Liver (tissue), 9 donors: ENCODE results near the gene ACTR1B. TPM values are rescaled to one million over a fixed set of nuclear protein-coding genes. Genes with fewer than 3 reads are reported as not detected.

Experiments used
- DNase-seq: peaks from one replicate; pipeline ENCODE4 v3.0.0-alpha.2; 2017; ENCODE audit warnings: low spot score
- H3K27ac ChIP-seq, 2 donors: one replicate each; pipeline ENCODE4 v1.7.0; 2013; ENCODE audit warnings: inconsistent platforms in 2 of 2, low read length in 2 of 2, control low read depth in 1 of 2, low read depth in 1 of 2, mild to moderate bottlenecking in 1 of 2
- H3K27me3 ChIP-seq, 4 donors: one replicate each; pipeline versions ENCODE4 v1.6.1 to v1.7.0; 2013; ENCODE audit warnings: low read length in 3 of 4, inconsistent platforms in 1 of 4, mild to moderate bottlenecking in 1 of 4, moderate library complexity in 1 of 4; ENCODE audit not compliant: control insufficient read depth in 4 of 4, insufficient read depth in 4 of 4
- H3K36me3 ChIP-seq, 4 donors: one replicate each; pipeline versions ENCODE4 v1.6.1 to v1.7.0; 2013; ENCODE audit warnings: low read length in 3 of 4, mild to moderate bottlenecking in 3 of 4, low read depth in 1 of 4, moderate library complexity in 1 of 4; ENCODE audit not compliant: control insufficient read depth in 4 of 4, insufficient read depth in 3 of 4
- H3K4me1 ChIP-seq, 4 donors: one replicate each; pipeline versions ENCODE4 v1.6.1 to v1.7.0; 2013; ENCODE audit warnings: low read length in 3 of 4, mild to moderate bottlenecking in 3 of 4, moderate library complexity in 1 of 4; ENCODE audit not compliant: control insufficient read depth in 4 of 4, insufficient read depth in 4 of 4
- H3K4me3 ChIP-seq, 3 donors: one replicate each; pipeline versions ENCODE4 v1.6.1 to v1.7.0; 2013; ENCODE audit warnings: low read length in 3 of 3, control low read depth in 1 of 3, low read depth in 1 of 3, mild to moderate bottlenecking in 1 of 3
- H3K9ac ChIP-seq, 2 donors: one replicate each; pipeline ENCODE4 v1.7.0; 2013; ENCODE audit warnings: low read length in 2 of 2, mild to moderate bottlenecking in 2 of 2, moderate library complexity in 2 of 2, control low read depth in 1 of 2, low read depth in 1 of 2
- H3K9me3 ChIP-seq, 4 donors: one replicate each; pipeline versions ENCODE4 v1.6.1 to v1.7.0; 2013; ENCODE audit warnings: low read length in 3 of 4; ENCODE audit not compliant: control insufficient read depth in 4 of 4
- EGR1 ChIP-seq, 2 donors: IDR thresholded peaks; 2 replicates each; pipeline ENCODE4 v1.6.1; 2016 to 2018; ENCODE audit warnings: antibody characterized with exemption in 2 of 2, low read depth in 2 of 2
- FOXA1 ChIP-seq: IDR thresholded peaks from 2 replicates; pipeline ENCODE4 v1.6.1; 2016; ENCODE audit warnings: antibody characterized with exemption
- FOXA2 ChIP-seq: IDR thresholded peaks from 2 replicates; pipeline ENCODE4 v1.6.1; 2016; ENCODE audit warnings: antibody characterized with exemption
- GABPA ChIP-seq, 2 donors: IDR thresholded peaks in 1 of 2; conservative IDR thresholded peaks in 1 of 2; 2 replicates each; pipeline ENCODE4 v1.6.1; 2016; ENCODE audit warnings: antibody characterized with exemption in 2 of 2, mild to moderate bottlenecking in 1 of 2, moderate library complexity in 1 of 2
- HNF4A ChIP-seq, 2 donors: conservative IDR thresholded peaks; 2 replicates each; pipeline ENCODE4 v1.6.1; 2016; ENCODE audit warnings: antibody characterized with exemption in 2 of 2, mild to moderate bottlenecking in 2 of 2
- HNF4G ChIP-seq: IDR thresholded peaks from 2 replicates; pipeline ENCODE4 v1.6.1; 2016; ENCODE audit warnings: antibody characterized with exemption
- JUND ChIP-seq, 2 donors: IDR thresholded peaks; 2 replicates each; pipeline ENCODE4 v1.6.1; 2016; ENCODE audit warnings: antibody characterized with exemption in 2 of 2
- NR2F2 ChIP-seq: IDR thresholded peaks from 2 replicates; pipeline ENCODE4 v1.6.1; 2016; ENCODE audit warnings: antibody characterized with exemption
- RAD21 ChIP-seq, 2 donors: IDR thresholded peaks; 2 replicates each; pipeline ENCODE4 v1.6.1; 2016; ENCODE audit warnings: antibody characterized with exemption in 2 of 2, mild to moderate bottlenecking in 2 of 2
- RXRA ChIP-seq, 2 donors: IDR thresholded peaks; 2 replicates each; pipeline ENCODE4 v1.6.1; 2017 to 2018; ENCODE audit warnings: antibody characterized with exemption in 2 of 2, mild to moderate bottlenecking in 1 of 2
- TAF1 ChIP-seq: conservative IDR thresholded peaks from 2 replicates; pipeline ENCODE4 v1.6.1; 2016; ENCODE audit warnings: antibody characterized with exemption, mild to moderate bottlenecking
- YY1 ChIP-seq: IDR thresholded peaks from 2 replicates; pipeline ENCODE4 v1.6.1; 2016; ENCODE audit warnings: antibody characterized with exemption, mild to moderate bottlenecking
- WGBS: extraction: QIAGEN DNeasy Blood & Tissue Kit; methylation state at CpG from one replicate; pipeline ENCODE4 v1.1.7; 2013; 5-methylcytosine and 5-hydroxymethylcytosine counted together
- polyA plus RNA-seq, 2 donors: library from polyadenylated mRNA; stranded (reverse) in 1 of 2; unstranded in 1 of 2; fragments of 200-250 nt in 1 of 2; fragments of >200 nt in 1 of 2; fragmentation: Nextera tagmentation in 1 of 2; extraction: Ambion mirVana in 1 of 2; gene quantifications; one replicate each; pipeline versions ENCODE4 v1.2.1 to v1.2.3, GENCODE V29; 2013 to 2015
- total RNA-seq, 2 donors: library from RNA; depleted of rRNA; stranded (reverse); fragments of >200 nt; gene quantifications; one replicate each; pipeline ENCODE4 v1.2.3, GENCODE V29; 2014
- TF ChIP-seq, protein P1 (sequence below): IDR thresholded peaks from 2 replicates; pipeline ENCODE4 v1.6.1; 2016; ENCODE audit warnings: antibody characterized with exemption
- TF ChIP-seq, protein P2 (sequence below): IDR thresholded peaks from 2 replicates; pipeline ENCODE4 v1.6.1; 2016; ENCODE audit warnings: antibody characterized with exemption
- TF ChIP-seq, protein P3 (sequence below): IDR thresholded peaks from 2 replicates; pipeline ENCODE4 v1.6.1; 2016; ENCODE audit warnings: antibody characterized with exemption
- TF ChIP-seq, protein P4 (sequence below): fragments of 150-350 bp; IDR thresholded peaks from 2 replicates; pipeline ENCODE4 v1.5.1; 2017; ENCODE audit warnings: improper control_type of control experiment, low read depth, low read length; ENCODE audit not compliant: missing input control
- TF ChIP-seq, protein P5 (sequence below): IDR thresholded peaks from 2 replicates; pipeline ENCODE4 v1.6.1; 2016; ENCODE audit warnings: antibody characterized with exemption, mild to moderate bottlenecking
- donor health status: healthy.
- donor health status: healthy.
- donor health status: healthy.
- donor health status: healthy.
- donor health status: healthy.

The ACTR1B gene
- total and polyA plus RNA-seq, 4 donors, result 15.3 to 35.8 (median 28.8) TPM

DNA sequence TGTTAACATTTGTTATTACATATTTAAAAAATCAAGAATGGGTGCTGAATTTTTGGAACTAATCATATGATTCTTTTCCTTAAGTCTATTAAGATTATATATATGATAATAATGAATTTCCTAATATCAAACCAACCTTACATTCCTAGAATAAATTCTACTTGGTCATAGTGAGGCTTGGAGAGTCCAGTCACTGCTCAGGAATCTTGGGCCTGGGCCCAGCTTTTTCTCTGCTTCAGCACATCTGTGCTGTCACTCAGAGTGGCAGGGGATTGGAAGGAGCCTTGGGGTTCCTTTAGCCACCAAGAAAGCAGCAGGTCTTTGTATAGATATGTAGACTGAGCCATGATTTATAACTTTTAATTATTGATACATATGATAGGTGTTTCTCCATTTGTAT, 29.6 kb upstream of the ACTR1B start:
- Histone ChIP-seq H3K4me1 (peaks cover 0 to 5% (median 0%) of the 10 kb centered on the region in 4 donors), H3K9ac (no peak overlapping the region), H3K27ac (no peak overlapping the region), H3K27me3 (no peaks in the 10 kb centered on the region), H3K36me3 (no peaks in the 10 kb centered on the region), H3K9me3 (no peaks in the 10 kb centered on the region), H3K4me3 (no peak overlapping the region)
- DNase-seq, result no peak
- TF ChIP-seq NR2F2 (no peak), HNF4G (no peak), FOXA2 (no peak), GABPA (IDR thresholded peaks at IDR 0.05 in 1 of 2, conservative IDR thresholded peaks at IDR 0.05 in 1 of 2) (no peak), HNF4A (conservative IDR thresholded peaks at IDR 0.05) (no peak), RXRA (IDR thresholded peaks at IDR 0.05) (no peak), TAF1 (no peak), JUND (IDR thresholded peaks at IDR 0.05) (no peak), EGR1 (IDR thresholded peaks at IDR 0.05; ENCODE audit: low read depth in 2 of 2) (no peak), FOXA1 (no peak), RAD21 (IDR thresholded peaks at IDR 0.05) (no peak)
- TF ChIP-seq, protein P1, sequence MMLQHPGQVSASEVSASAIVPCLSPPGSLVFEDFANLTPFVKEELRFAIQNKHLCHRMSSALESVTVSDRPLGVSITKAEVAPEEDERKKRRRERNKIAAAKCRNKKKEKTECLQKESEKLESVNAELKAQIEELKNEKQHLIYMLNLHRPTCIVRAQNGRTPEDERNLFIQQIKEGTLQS, result no peak
- TF ChIP-seq, protein P2, sequence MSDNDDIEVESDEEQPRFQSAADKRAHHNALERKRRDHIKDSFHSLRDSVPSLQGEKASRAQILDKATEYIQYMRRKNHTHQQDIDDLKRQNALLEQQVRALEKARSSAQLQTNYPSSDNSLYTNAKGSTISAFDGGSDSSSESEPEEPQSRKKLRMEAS, result no peak
- TF ChIP-seq, protein P3, sequence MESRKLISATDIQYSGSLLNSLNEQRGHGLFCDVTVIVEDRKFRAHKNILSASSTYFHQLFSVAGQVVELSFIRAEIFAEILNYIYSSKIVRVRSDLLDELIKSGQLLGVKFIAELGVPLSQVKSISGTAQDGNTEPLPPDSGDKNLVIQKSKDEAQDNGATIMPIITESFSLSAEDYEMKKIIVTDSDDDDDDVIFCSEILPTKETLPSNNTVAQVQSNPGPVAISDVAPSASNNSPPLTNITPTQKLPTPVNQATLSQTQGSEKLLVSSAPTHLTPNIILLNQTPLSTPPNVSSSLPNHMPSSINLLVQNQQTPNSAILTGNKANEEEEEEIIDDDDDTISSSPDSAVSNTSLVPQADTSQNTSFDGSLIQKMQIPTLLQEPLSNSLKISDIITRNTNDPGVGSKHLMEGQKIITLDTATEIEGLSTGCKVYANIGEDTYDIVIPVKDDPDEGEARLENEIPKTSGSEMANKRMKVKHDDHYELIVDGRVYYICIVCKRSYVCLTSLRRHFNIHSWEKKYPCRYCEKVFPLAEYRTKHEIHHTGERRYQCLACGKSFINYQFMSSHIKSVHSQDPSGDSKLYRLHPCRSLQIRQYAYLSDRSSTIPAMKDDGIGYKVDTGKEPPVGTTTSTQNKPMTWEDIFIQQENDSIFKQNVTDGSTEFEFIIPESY, result no peak

DNA sequence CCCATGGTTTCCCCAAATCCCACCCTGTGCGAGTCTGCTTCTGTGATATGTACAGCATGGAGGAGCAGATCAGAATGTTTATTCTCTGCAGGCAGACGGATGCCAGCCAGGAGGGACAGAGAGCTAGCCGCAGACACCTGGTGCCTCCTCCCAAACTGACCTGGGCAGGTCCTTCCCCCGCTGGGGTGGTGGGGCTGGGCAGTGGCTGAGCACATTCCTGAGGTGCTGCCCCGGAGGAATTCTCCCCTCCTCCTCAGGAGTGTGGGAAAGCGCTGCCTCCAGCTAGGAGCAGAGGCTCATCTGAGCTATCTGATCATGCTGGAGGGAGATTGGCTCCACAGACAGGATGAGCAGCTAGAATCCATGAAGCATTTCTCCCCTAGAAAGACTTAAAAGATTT, 27.3 kb upstream of the ACTR1B start:
- H3K27ac ChIP-seq, result no peak overlapping the region
- WGBS, result 83% methylated on average over 6 of the region's 6 CpGs
- H3K4me3 ChIP-seq, result no peak overlapping the region
- no peaks in the 10 kb centered on the region for H3K36me3 ChIP-seq
- H3K4me1 ChIP-seq, result no peaks in the 10 kb centered on the region
- no peaks in the 10 kb centered on the region for H3K27me3 ChIP-seq
- no peaks in the 10 kb centered on the region for H3K9me3 ChIP-seq
- no peak for DNase-seq
- H3K9ac ChIP-seq, result no peak overlapping the region
- TF ChIP-seq FOXA1 (no peak), YY1 (no peak)
- TF ChIP-seq, protein P4, sequence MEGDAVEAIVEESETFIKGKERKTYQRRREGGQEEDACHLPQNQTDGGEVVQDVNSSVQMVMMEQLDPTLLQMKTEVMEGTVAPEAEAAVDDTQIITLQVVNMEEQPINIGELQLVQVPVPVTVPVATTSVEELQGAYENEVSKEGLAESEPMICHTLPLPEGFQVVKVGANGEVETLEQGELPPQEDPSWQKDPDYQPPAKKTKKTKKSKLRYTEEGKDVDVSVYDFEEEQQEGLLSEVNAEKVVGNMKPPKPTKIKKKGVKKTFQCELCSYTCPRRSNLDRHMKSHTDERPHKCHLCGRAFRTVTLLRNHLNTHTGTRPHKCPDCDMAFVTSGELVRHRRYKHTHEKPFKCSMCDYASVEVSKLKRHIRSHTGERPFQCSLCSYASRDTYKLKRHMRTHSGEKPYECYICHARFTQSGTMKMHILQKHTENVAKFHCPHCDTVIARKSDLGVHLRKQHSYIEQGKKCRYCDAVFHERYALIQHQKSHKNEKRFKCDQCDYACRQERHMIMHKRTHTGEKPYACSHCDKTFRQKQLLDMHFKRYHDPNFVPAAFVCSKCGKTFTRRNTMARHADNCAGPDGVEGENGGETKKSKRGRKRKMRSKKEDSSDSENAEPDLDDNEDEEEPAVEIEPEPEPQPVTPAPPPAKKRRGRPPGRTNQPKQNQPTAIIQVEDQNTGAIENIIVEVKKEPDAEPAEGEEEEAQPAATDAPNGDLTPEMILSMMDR, result no peak
- TF ChIP-seq, protein P5, sequence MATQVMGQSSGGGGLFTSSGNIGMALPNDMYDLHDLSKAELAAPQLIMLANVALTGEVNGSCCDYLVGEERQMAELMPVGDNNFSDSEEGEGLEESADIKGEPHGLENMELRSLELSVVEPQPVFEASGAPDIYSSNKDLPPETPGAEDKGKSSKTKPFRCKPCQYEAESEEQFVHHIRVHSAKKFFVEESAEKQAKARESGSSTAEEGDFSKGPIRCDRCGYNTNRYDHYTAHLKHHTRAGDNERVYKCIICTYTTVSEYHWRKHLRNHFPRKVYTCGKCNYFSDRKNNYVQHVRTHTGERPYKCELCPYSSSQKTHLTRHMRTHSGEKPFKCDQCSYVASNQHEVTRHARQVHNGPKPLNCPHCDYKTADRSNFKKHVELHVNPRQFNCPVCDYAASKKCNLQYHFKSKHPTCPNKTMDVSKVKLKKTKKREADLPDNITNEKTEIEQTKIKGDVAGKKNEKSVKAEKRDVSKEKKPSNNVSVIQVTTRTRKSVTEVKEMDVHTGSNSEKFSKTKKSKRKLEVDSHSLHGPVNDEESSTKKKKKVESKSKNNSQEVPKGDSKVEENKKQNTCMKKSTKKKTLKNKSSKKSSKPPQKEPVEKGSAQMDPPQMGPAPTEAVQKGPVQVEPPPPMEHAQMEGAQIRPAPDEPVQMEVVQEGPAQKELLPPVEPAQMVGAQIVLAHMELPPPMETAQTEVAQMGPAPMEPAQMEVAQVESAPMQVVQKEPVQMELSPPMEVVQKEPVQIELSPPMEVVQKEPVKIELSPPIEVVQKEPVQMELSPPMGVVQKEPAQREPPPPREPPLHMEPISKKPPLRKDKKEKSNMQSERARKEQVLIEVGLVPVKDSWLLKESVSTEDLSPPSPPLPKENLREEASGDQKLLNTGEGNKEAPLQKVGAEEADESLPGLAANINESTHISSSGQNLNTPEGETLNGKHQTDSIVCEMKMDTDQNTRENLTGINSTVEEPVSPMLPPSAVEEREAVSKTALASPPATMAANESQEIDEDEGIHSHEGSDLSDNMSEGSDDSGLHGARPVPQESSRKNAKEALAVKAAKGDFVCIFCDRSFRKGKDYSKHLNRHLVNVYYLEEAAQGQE, result no peak
